Measurements from ENCODE around the gene ANKRD50.

ANKRD50 gene

GRCh38 chr4:124633285-124633941 is 79.1 kb downstream of the ANKRD50 start:
- no peak for DNase-seq

GRCh38 chr4:124632439-124632838 is 80.1 kb downstream of the ANKRD50 start:
- DNase-seq = no peak

GRCh38 chr4:124631760-124632159 is 80.8 kb downstream of the ANKRD50 start:
- DNase-seq = no peak

GRCh38 chr4:124629681-124630080 is 82.9 kb downstream of the ANKRD50 start:
- no peak for DNase-seq
